Transverse colon (tissue), 4 donors: ENCODE measurements around the gene AGFG1. TPM values are rescaled to one million over a fixed set of nuclear protein-coding genes. Genes with fewer than 3 reads are reported as not detected.
"Not testable (repeated sequence)": the region's sequence is repeated elsewhere in the genome, so short reads cannot be mapped to it uniquely, and the experiment has no call there.

Source experiments
- DNase-seq: peaks from one replicate; pipeline ENCODE4 v3.0.0-alpha.2; 2019
- H3K27ac ChIP-seq, 4 donors: fragments of 200-600 bp; sonication (generic); 2 replicates each; pipeline ENCODE4 v1.5.1; 2016 to 2018; ENCODE audit warnings: inconsistent platforms in 4 of 4
- H3K27me3 ChIP-seq: fragments of 200-600 bp; sonication (generic); 2 replicates; pipeline ENCODE4 v1.5.1; 2017; ENCODE audit warnings: inconsistent platforms
- H3K36me3 ChIP-seq, 4 donors: fragments of 200-600 bp; sonication (generic); 2 replicates each; pipeline ENCODE4 v1.5.1; 2017 to 2019; ENCODE audit warnings: inconsistent platforms in 4 of 4
- H3K4me1 ChIP-seq, 4 donors: fragments of 200-600 bp; sonication (generic); 2 replicates each; pipeline ENCODE4 v1.5.1; 2017 to 2020; ENCODE audit warnings: inconsistent platforms in 4 of 4
- H3K4me3 ChIP-seq, 4 donors: fragments of 200-600 bp; sonication (generic); 1 replicate in 1 of 4; 2 replicates in 3 of 4; pipeline versions ENCODE4 v1.5.1 to v1.6.1; 2017 to 2019; ENCODE audit warnings: inconsistent platforms in 4 of 4
- H3K9me3 ChIP-seq, 2 donors: fragments of 200-600 bp; sonication (generic); 2 replicates each; pipeline ENCODE4 v1.5.1; 2017 to 2019; ENCODE audit warnings: inconsistent platforms in 2 of 2
- CTCF ChIP-seq, 5 experiments: fragments of 200-600 bp in 3 of 5; fragments of 450-650 bp in 2 of 5; sonication (generic) in 3 of 5; IDR thresholded peaks; 1 replicate in 2 of 5; 2 replicates in 3 of 5; pipeline ENCODE4 v1.5.1; 2016 to 2017; ENCODE audit warnings: antibody characterized with exemption in 5 of 5, inconsistent platforms in 3 of 5, mild to moderate bottlenecking in 2 of 5, moderate library complexity in 1 of 5
- EP300 ChIP-seq: sonication (generic); formaldehyde crosslinking; IDR thresholded peaks from one replicate; pipeline ENCODE4 v1.6.1; 2017; ENCODE audit warnings: antibody characterized with exemption, low read depth
- POLR2A ChIP-seq: fragments of 450-650 bp; IDR thresholded peaks from one replicate; pipeline ENCODE4 v1.6.1; 2016; ENCODE audit warnings: antibody characterized with exemption, mild to moderate bottlenecking, moderate library complexity
- POLR2AphosphoS5 ChIP-seq, 3 donors: sonication (generic); formaldehyde crosslinking; IDR thresholded peaks; one replicate each; pipeline ENCODE4 v1.6.1; 2016; ENCODE audit warnings: antibody characterized with exemption in 3 of 3
- WGBS, 2 donors: methylation state at CpG; one replicate each; pipeline ENCODE4 v1.1.5; 2018; ENCODE audit warnings: low coverage in 1 of 2; 5-methylcytosine and 5-hydroxymethylcytosine counted together
- in situ Hi-C, 4 donors: fragments of 200-750 bp; cut with MboI; loops; one replicate each; pipeline versions ENCODE4 v1.15.0 to v1.15.1; 2017; ENCODE audit warnings: low sequenced_read_pairs in 3 of 4, low pct_ligation_motif_present in 1 of 4, low pct_unique_long_range_greater_than_20kb in 1 of 4
- intact Hi-C: fragments of 100-400 bp; cut with DNase I; formaldehyde crosslinking; loops from one replicate; pipeline ENCODE4 v1.15.1; 2023; ENCODE audit warnings: low total_unique reads
- total RNA-seq, 4 donors: library from RNA; depleted of rRNA; stranded (reverse); fragments of >200 nt; gene quantifications; one replicate each; pipeline ENCODE4 v1.1.0, GENCODE V29; 2016

The AGFG1 gene
- total RNA-seq, 4 donors from 2014 or later = 15.5 to 76.3 (median 32.9) TPM

DNA sequence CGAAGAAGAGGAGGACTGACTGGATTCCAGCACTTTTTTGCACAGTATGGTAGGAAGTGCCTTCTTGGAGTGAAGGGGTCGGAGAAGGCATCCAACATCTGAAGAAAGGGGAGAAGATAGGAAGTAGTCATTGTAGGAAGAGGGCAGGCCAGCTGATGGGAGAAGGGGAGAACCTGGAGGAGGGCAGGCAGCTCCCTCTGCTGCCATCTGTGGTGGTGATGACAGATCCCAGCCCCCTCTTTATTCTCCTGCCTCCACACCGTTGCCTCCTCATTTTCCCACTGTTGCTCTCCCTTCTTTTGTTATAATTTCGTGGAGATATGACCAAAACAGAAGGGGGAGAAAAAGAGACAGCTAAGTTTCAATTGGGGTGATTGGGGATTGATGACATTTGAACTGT is 123.8 kb downstream of the AGFG1 start:
- intact Hi-C loops = no loop called here
- in situ Hi-C loops = no loop called here

GRCh38 chr2:227597036-227597435 is 125.1 kb downstream of the AGFG1 start:
- no peak for DNase-seq
- no peaks in the 10 kb centered on the region for H3K27me3 ChIP-seq
- H3K36me3 ChIP-seq = no peaks in the 10 kb centered on the region
- no peak overlapping the region for H3K27ac ChIP-seq
- H3K9me3 ChIP-seq = no peaks in the 10 kb centered on the region
- peaks cover 0 to 4% (median 0%) of the 10 kb centered on the region in 4 donors for H3K4me1 ChIP-seq
- intact Hi-C loops (no loop called here), in situ Hi-C loops (no loop called here)
- TF ChIP-seq POLR2A = no peak
- H3K4me3 ChIP-seq = no peak overlapping the region

More for the DNA sequence above, 123.8 kb downstream of the AGFG1 start:
- Histone ChIP-seq H3K27ac (no peak overlapping the region), H3K36me3 (no peaks in the 10 kb centered on the region), H3K4me1 (no peaks in the 10 kb centered on the region), H3K9me3 (no peaks in the 10 kb centered on the region), H3K27me3 (no peaks in the 10 kb centered on the region), H3K4me3 (no peak overlapping the region)
- DNase-seq = no peak
- 53 to 72% methylated on average over 3 to 4 of the region's 4 CpGs for WGBS, 2 donors
- TF ChIP-seq POLR2AphosphoS5 (IDR thresholded peaks at IDR 0.05) (no peak), EP300 (no peak), CTCF (IDR thresholded peaks at IDR 0.05) (no peak), POLR2A (no peak)

GRCh38 chr2:227597998-227598397 is 126.0 kb downstream of the AGFG1 start:
- TF ChIP-seq POLR2A (no peak), EP300 (no peak), POLR2AphosphoS5 (IDR thresholded peaks at IDR 0.05) (no peak), CTCF (IDR thresholded peaks at IDR 0.05) (no peak)
- no peaks in the 10 kb centered on the region for H3K27me3 ChIP-seq
- in situ Hi-C loops = no loop called here
- H3K4me1 ChIP-seq = peaks cover 0 to 4% (median 0%) of the 10 kb centered on the region in 4 donors
- intact Hi-C loops = no loop called here
- 85 to 100% methylated on average over 1 to 4 of the region's 4 CpGs for WGBS, 2 donors
- H3K9me3 ChIP-seq = no peaks in the 10 kb centered on the region
- no peak for DNase-seq
- no peaks in the 10 kb centered on the region for H3K36me3 ChIP-seq
- no peak overlapping the region for H3K4me3 ChIP-seq
- H3K27ac ChIP-seq = no peak overlapping the region

DNA sequence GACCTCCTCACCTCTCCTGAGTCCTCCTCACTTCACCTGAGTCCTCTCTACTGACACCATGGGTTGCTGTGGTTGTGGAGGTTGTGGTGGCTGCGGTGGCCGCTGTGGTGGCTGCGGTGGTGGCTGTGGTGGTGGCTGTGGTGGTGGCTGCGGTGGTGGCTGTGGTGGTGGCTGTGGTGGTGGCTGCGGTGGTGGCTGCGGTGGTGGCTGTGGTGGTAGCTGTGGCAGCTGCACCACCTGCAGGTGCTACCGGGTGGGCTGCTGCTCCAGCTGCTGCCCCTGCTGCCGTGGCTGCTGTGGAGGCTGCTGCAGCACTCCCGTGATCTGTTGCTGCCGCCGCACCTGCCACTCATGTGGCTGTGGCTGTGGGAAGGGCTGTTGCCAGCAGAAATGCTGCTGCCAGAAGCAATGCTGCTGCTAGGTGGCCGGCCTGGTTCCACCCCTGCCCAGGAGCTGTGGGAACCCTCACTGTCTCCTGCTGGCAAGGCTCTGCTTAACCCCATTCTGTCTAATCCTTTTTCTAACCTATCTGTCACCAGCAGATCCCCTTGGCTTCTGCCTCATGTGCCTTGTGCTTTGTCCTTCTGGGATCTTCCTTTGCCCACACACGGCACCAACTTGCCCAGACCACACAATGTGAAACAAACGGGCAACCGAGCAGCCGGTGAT is 127.0 kb downstream of the AGFG1 start, which contains the start of gene SCYGR2:
Gene SCYGR2 (plus strand): TSS at position 59 of the 669 bp plus-strand sequence. CDS start 0 bp downstream, at position 59.
- DNase-seq, H3K27ac ChIP-seq, in situ Hi-C loops, H3K4me3 ChIP-seq, H3K27me3 ChIP-seq, H3K36me3 ChIP-seq, H3K4me1 ChIP-seq, intact Hi-C loops, H3K9me3 ChIP-seq: not testable (repeated sequence)
- WGBS, 2 donors = 72 to 82% methylated on average over 4 to 16 of the region's 16 CpGs

DNA sequence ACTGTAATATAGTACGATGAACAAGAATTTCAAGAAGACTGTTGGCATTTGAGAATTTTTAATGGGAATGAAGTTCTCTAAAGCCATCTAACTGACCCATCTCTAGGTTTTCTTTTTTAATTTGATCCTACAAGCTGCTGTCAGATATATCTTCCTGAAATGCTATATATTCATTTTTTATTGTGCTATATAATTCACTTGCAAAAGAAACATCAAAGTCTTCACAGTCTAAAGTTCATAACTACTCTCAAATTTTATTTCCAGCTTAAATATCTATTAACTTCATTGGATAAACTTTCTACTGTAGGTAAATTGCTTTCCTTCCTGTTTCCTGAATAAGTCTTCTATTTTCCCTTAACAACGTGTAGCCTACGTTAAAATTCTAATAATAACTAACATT is 130.4 kb downstream of the AGFG1 start:
- Histone ChIP-seq H3K27ac (no peak overlapping the region), H3K4me3 (no peak overlapping the region), H3K4me1 (peaks cover 0 to 4% (median 0%) of the 10 kb centered on the region in 4 donors), H3K9me3 (no peaks in the 10 kb centered on the region), H3K36me3 (no peaks in the 10 kb centered on the region), H3K27me3 (no peaks in the 10 kb centered on the region)
- no peak for TF ChIP-seq POLR2A
- TF ChIP-seq POLR2AphosphoS5 (IDR thresholded peaks at IDR 0.05) = no peak
- no peak for TF ChIP-seq CTCF (IDR thresholded peaks at IDR 0.05)
- no peak for TF ChIP-seq EP300
- in situ Hi-C loops (no loop called here), intact Hi-C loops (no loop called here)
- 40 to 66% methylated on average over 3 of the region's 3 CpGs for WGBS, 2 donors
- DNase-seq = no peak
